Stomach (tissue), 9 donors: ENCODE measurements around the gene RSPH6A. TPM values are rescaled to one million over a fixed set of nuclear protein-coding genes. Genes with fewer than 3 reads are reported as not detected.
"Not testable (repeated sequence)": the region's sequence is repeated elsewhere in the genome, so short reads cannot be mapped to it uniquely, and the experiment has no call there.

Source experiments
- DNase-seq, 2 donors: peaks; one replicate each; pipeline versions ENCODE4 v3.0.0 to v3.0.0-alpha.2; 2013 to 2019
- H3K27ac ChIP-seq, 5 donors: fragments of 200-600 bp in 4 of 5; sonication (generic) in 4 of 5; one replicate each; pipeline ENCODE4 v1.5.1; 2013 to 2019; ENCODE audit warnings: mild to moderate bottlenecking in 1 of 5, moderate library complexity in 1 of 5
- H3K27me3 ChIP-seq, 3 donors: fragments of 200-600 bp; sonication (generic); one replicate each; pipeline ENCODE4 v1.5.1; 2017 to 2019; ENCODE audit warnings: mixed run types in 1 of 3
- H3K36me3 ChIP-seq, 4 donors: fragments of 200-600 bp; sonication (generic); 1 replicate in 3 of 4; 2 replicates in 1 of 4; pipeline ENCODE4 v1.5.1; 2016 to 2019
- H3K4me1 ChIP-seq, 4 donors: fragments of 200-600 bp; sonication (generic); one replicate each; pipeline ENCODE4 v1.5.1; 2016 to 2019
- H3K4me3 ChIP-seq, 4 donors: fragments of 200-600 bp; sonication (generic) in 3 of 4; one replicate each; pipeline ENCODE4 v1.5.1; 2016 to 2019; ENCODE audit warnings: mild to moderate bottlenecking in 1 of 4
- H3K9me3 ChIP-seq, 4 donors: fragments of 200-600 bp; sonication (generic); one replicate each; pipeline ENCODE4 v1.5.1; 2016 to 2019
- EP300 ChIP-seq: sonication (generic); formaldehyde crosslinking; IDR thresholded peaks from one replicate; pipeline ENCODE4 v1.6.1; 2017; ENCODE audit warnings: antibody characterized with exemption
- POLR2A ChIP-seq, 4 donors: fragments of 450-650 bp; IDR thresholded peaks; one replicate each; pipeline ENCODE4 v1.6.1; 2016; ENCODE audit warnings: antibody characterized with exemption in 4 of 4, control low read depth in 2 of 4, mild to moderate bottlenecking in 1 of 4, moderate library complexity in 1 of 4
- POLR2AphosphoS5 ChIP-seq, 3 donors: sonication (generic); formaldehyde crosslinking; IDR thresholded peaks; one replicate each; pipeline ENCODE4 v1.6.1; 2016; ENCODE audit warnings: antibody characterized with exemption in 3 of 3
- WGBS, 5 donors: extraction: QIAGEN DNeasy Blood & Tissue Kit in 3 of 5; methylation state at CpG; one replicate each; pipeline versions ENCODE4 v1.1.5 to v1.1.7; 2013 to 2018; 5-methylcytosine and 5-hydroxymethylcytosine counted together
- intact Hi-C: fragments of 100-400 bp; cut with DNase I; formaldehyde crosslinking; loops from one replicate; pipeline ENCODE4 v1.15.1; 2023; ENCODE audit warnings: low total_unique reads
- polyA plus RNA-seq, 3 donors: library from polyadenylated mRNA; stranded (reverse); fragments of 200-250 nt; gene quantifications; one replicate each; pipeline ENCODE4 v1.2.3, GENCODE V29; 2013
- total RNA-seq, 5 donors: library from RNA; depleted of rRNA; stranded (reverse); fragments of >200 nt; gene quantifications; one replicate each; pipeline versions ENCODE4 v1.1.0 to v1.2.3, GENCODE V29; 2014 to 2016
- TF ChIP-seq, protein P1 (sequence below), 7 experiments: fragments of 450-650 bp in 4 of 7; fragments of 200-600 bp in 3 of 7; sonication (generic) in 3 of 7; IDR thresholded peaks; one replicate each; pipeline ENCODE4 v1.5.1; 2016 to 2019; ENCODE audit warnings: antibody characterized with exemption in 7 of 7, control low read depth in 2 of 7, mild to moderate bottlenecking in 1 of 7
- donor health status: healthy with polysubstance abuse.
- donor health status: Bipolar disorder and iron deficiency.
- donor health status: healthy.

Gene RSPH6A
- total and polyA plus RNA-seq, 8 donors, result 0.37 to 5.8 (median 1.4) TPM; not detected in 5

DNA sequence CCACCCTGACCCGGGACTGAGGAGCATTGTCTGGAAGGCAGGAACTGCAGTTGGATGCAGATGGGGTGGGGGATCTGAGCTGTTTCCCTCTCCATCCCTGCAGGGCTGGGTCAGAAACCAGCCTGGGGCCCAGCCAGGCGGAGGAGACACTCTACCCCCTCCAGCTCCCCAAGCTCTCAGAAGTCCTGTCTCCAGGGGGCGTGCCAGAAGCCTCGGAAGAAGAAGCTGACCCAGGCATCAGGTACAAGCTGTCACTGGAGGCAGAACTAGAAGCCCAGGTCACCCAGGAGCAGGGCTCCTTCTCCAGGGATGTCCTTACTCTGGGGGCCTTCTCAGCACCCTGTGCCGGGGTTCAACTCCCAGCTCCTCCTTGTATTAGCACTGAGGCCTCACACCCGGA, 61.6 kb downstream of the RSPH6A start:
- Histone ChIP-seq H3K27me3 (no peaks in the 10 kb centered on the region), H3K36me3 (no peaks in the 10 kb centered on the region), H3K4me3 (no peak overlapping the region), H3K9me3 (no peaks in the 10 kb centered on the region), H3K4me1 (no peaks in the 10 kb centered on the region), H3K27ac (no peak overlapping the region)
- intact Hi-C loops, result no loop called here
- no peak for TF ChIP-seq POLR2AphosphoS5 (IDR thresholded peaks at IDR 0.05)
- TF ChIP-seq POLR2A (IDR thresholded peaks at IDR 0.05), result no peak
- TF ChIP-seq, protein P1, sequence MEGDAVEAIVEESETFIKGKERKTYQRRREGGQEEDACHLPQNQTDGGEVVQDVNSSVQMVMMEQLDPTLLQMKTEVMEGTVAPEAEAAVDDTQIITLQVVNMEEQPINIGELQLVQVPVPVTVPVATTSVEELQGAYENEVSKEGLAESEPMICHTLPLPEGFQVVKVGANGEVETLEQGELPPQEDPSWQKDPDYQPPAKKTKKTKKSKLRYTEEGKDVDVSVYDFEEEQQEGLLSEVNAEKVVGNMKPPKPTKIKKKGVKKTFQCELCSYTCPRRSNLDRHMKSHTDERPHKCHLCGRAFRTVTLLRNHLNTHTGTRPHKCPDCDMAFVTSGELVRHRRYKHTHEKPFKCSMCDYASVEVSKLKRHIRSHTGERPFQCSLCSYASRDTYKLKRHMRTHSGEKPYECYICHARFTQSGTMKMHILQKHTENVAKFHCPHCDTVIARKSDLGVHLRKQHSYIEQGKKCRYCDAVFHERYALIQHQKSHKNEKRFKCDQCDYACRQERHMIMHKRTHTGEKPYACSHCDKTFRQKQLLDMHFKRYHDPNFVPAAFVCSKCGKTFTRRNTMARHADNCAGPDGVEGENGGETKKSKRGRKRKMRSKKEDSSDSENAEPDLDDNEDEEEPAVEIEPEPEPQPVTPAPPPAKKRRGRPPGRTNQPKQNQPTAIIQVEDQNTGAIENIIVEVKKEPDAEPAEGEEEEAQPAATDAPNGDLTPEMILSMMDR (IDR thresholded peaks at IDR 0.05), result no peak
- TF ChIP-seq EP300, result no peak
- 56 to 73% (median 65%) methylated on average over 6 of the region's 6 CpGs for WGBS, 5 donors
- no peak for DNase-seq

DNA sequence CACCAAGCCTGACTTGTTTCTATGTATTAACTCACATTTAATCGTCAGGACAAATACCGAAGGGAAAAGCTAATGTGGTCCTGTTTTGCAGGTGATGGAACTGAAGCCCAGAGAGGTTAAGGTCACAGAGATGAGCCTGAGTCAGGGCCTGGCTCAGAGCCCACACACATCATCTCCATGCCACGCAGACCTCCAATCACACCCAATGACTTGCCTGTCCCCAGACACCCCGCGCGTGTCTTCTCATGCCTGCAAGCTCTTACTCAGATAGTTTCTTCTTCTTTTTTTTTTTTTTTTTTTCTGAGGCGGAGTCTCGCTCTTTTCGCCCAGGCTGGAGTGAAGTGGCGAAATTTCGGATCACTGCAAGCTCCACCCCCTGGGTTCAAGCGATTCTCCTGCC, 62.5 kb downstream of the RSPH6A start:
- Histone ChIP-seq H3K4me3 (no peak overlapping the region), H3K27me3 (peaks cover 0 to 6% (median 0%) of the 10 kb centered on the region in 3 donors), H3K4me1 (no peaks in the 10 kb centered on the region), H3K27ac (no peak overlapping the region), H3K9me3 (no peaks in the 10 kb centered on the region), H3K36me3 (no peaks in the 10 kb centered on the region)
- no peak for DNase-seq
- TF ChIP-seq, protein P1 (IDR thresholded peaks at IDR 0.05), result no peak
- no peak for TF ChIP-seq EP300
- no peak for TF ChIP-seq POLR2A (IDR thresholded peaks at IDR 0.05)
- no peak for TF ChIP-seq POLR2AphosphoS5 (IDR thresholded peaks at IDR 0.05)
- WGBS, 5 donors, result 93 to 96% (median 94%) methylated on average over 12 of the region's 12 CpGs
- intact Hi-C loops, result no loop called here

DNA sequence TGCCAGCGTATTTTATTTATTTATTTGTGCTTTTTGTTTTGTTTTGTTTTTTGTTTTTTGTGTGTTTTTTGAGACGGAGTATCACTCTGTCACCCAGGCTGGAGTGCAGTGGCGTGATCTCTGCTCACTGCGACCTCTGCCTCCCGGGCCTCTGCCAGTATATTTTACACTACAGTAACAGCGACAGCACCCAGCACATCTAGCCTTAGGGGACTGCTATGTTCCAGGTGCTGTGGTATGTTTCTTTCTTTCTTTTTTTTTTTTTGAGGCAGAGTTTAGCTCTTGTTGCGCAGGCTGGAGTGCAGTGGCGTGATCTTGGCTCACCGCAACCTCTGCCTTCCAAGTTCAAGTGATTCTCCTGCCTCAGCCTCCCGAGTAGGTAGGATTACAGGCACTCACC, 63.6 kb downstream of the RSPH6A start:
- 89 to 91% (median 90%) methylated on average over 10 of the region's 10 CpGs for WGBS, 5 donors
- intact Hi-C loops, H3K27ac ChIP-seq, DNase-seq, H3K9me3 ChIP-seq, H3K4me1 ChIP-seq, H3K27me3 ChIP-seq, H3K4me3 ChIP-seq, H3K36me3 ChIP-seq: not testable (repeated sequence)

DNA sequence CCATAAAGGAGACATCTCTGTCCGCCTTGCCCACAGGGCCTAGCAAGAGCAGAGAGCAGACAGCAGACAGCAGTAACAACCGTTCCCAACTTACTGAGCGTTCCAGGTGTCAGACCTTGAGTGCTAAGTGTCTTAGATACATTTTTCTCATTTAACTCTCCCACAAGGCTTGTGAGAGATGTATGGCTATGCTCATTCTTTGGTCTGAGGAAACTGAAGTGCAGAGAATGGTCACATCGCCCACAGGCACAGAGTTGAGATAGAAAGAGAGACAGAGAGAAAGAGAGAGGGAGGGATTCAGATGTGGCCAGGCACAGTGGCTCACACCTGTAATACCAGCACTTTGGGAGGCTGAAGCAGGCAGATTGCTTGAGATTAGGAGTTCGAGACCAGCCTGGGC, 67.6 kb downstream of the RSPH6A start:
- no peak overlapping the region for H3K4me3 ChIP-seq
- DNase-seq, result no peak
- WGBS, 5 donors, result 82 to 93% (median 85%) methylated on average over 5 of the region's 5 CpGs
- H3K27ac ChIP-seq, result no peak overlapping the region
- no peaks in the 10 kb centered on the region for H3K36me3 ChIP-seq
- intact Hi-C loops, result no loop called here
- peaks cover 0 to 16% (median 0%) of the 10 kb centered on the region in 3 donors for H3K27me3 ChIP-seq
- H3K9me3 ChIP-seq, result no peaks in the 10 kb centered on the region
- TF ChIP-seq EP300 (no peak), POLR2A (IDR thresholded peaks at IDR 0.05) (no peak), POLR2AphosphoS5 (IDR thresholded peaks at IDR 0.05) (no peak)
- TF ChIP-seq, protein P1 (IDR thresholded peaks at IDR 0.05), result no peak
- H3K4me1 ChIP-seq, result no peaks in the 10 kb centered on the region

DNA sequence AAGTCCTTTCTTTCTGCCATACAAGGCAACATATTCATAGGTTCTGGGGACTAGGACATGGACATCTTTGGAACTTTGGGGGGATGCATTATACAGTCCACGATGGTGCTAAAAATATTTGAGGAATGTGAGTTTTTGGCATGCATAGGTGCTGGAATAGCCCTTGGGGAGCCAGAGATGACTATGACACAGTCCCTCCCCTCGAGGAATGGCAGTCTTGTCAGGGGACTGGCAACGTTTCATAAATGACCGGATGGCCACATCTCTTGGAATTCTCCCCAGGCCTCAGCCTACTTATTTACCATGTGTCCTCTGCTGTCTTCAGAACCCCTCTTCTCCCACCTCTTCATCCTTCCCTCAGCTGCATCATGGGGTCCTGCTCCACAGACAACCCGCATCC, 68.2 kb downstream of the RSPH6A start:
- TF ChIP-seq POLR2AphosphoS5 (IDR thresholded peaks at IDR 0.05) (no peak), POLR2A (IDR thresholded peaks at IDR 0.05) (no peak), EP300 (no peak)
- TF ChIP-seq, protein P1 (IDR thresholded peaks at IDR 0.05), result no peak
- no peaks in the 10 kb centered on the region for H3K9me3 ChIP-seq
- DNase-seq, result no peak
- no peaks in the 10 kb centered on the region for H3K4me1 ChIP-seq
- no peak overlapping the region for H3K4me3 ChIP-seq
- no peaks in the 10 kb centered on the region for H3K36me3 ChIP-seq
- WGBS, 5 donors, result 68 to 86% (median 78%) methylated on average over 5 of the region's 5 CpGs
- H3K27ac ChIP-seq, result no peak overlapping the region
- H3K27me3 ChIP-seq, result peaks cover 0 to 18% (median 0%) of the 10 kb centered on the region in 3 donors
- intact Hi-C loops, result no loop called here

Other genes starting within 250 kb of the RSPH6A start
- 10 to 100 TPM in 1 of 5 donors, 1 to 10 TPM in 3, under 1 TPM in 1; under 0.01 to 27.5 (median 3.7) TPM for gene OPA3, start 230.5 kb downstream of the RSPH6A start, total RNA-seq
- gene OPA3, start 230.5 kb downstream of the RSPH6A start, polyA plus RNA-seq, result 1 to 10 TPM; 2.9 to 5.5 (median 4.9) TPM
- 1 to 10 TPM; 1.3 to 5.8 (median 2.0) TPM for gene GPR4, start 213.1 kb downstream of the RSPH6A start, total RNA-seq
- 1 to 10 TPM in 2 of 3 donors, under 1 TPM in 1; 0.60 to 3.2 (median 2.9) TPM for gene GPR4, start 213.1 kb downstream of the RSPH6A start, polyA plus RNA-seq
- 100 to 1,000 TPM in 2 of 5 donors, 10 to 100 TPM in 3; 17.8 to 387 (median 33.8) TPM for gene EML2, start 175.9 kb downstream of the RSPH6A start, total RNA-seq
- gene EML2, start 175.9 kb downstream of the RSPH6A start, polyA plus RNA-seq, result 10 to 100 TPM; 28.6 to 53.0 (median 31.8) TPM
- gene GIPR, start 147.1 kb downstream of the RSPH6A start, total RNA-seq, result 10 to 100 TPM in 3 of 5 donors, 1 to 10 TPM in 2; 5.1 to 44.9 (median 11.9) TPM
- 1 to 10 TPM; 1.9 to 2.4 (median 2.1) TPM for gene GIPR, start 147.1 kb downstream of the RSPH6A start, polyA plus RNA-seq
- 100 to 1,000 TPM in 3 of 5 donors, 10 to 100 TPM in 2; 79.9 to 217 (median 127) TPM for gene SNRPD2, start 123.4 kb downstream of the RSPH6A start, total RNA-seq
- 100 to 1,000 TPM; 378 to 511 (median 467) TPM for gene SNRPD2, start 123.4 kb downstream of the RSPH6A start, polyA plus RNA-seq
- gene QPCTL, start 122.6 kb downstream of the RSPH6A start, total RNA-seq, result 10 to 100 TPM in 2 of 5 donors, 1 to 10 TPM in 3; 5.8 to 33.6 (median 7.6) TPM
- gene QPCTL, start 122.6 kb downstream of the RSPH6A start, polyA plus RNA-seq, result 1 to 10 TPM; 1.7 to 7.0 (median 4.2) TPM
- 10 to 100 TPM in 3 of 5 donors, 1 to 10 TPM in 2; 4.0 to 61.7 (median 12.3) TPM for gene FBXO46, start 84.4 kb downstream of the RSPH6A start, total RNA-seq
- gene FBXO46, start 84.4 kb downstream of the RSPH6A start, polyA plus RNA-seq, result 10 to 100 TPM in 1 of 3 donors, 1 to 10 TPM in 2; 6.3 to 10.1 (median 7.9) TPM
- gene MEIOSIN, start 81.9 kb downstream of the RSPH6A start, total RNA-seq, result not detected
- not detected for gene MEIOSIN, start 81.9 kb downstream of the RSPH6A start, polyA plus RNA-seq
- gene SIX5, start 46.1 kb downstream of the RSPH6A start, total RNA-seq, result 10 to 100 TPM in 4 of 5 donors, 1 to 10 TPM in 1; 4.0 to 39.1 (median 25.9) TPM
- 10 to 100 TPM; 14.4 to 23.3 (median 16.6) TPM for gene SIX5, start 46.1 kb downstream of the RSPH6A start, polyA plus RNA-seq
- gene DMPK, start 32.8 kb downstream of the RSPH6A start, total RNA-seq, result 100 to 1,000 TPM in 2 of 5 donors, 10 to 100 TPM in 3; 53.1 to 248 (median 72.8) TPM
- gene DMPK, start 32.8 kb downstream of the RSPH6A start, polyA plus RNA-seq, result 10 to 100 TPM; 27.2 to 76.9 (median 56.5) TPM
- gene DMWD, start 22.5 kb downstream of the RSPH6A start, total RNA-seq, result 10 to 100 TPM in 4 of 5 donors, 1 to 10 TPM in 1; 5.3 to 52.1 (median 27.9) TPM
- 10 to 100 TPM; 12.8 to 17.4 (median 15.9) TPM for gene DMWD, start 22.5 kb downstream of the RSPH6A start, polyA plus RNA-seq
- gene SYMPK, start 47.8 kb upstream of the RSPH6A start, total RNA-seq, result 100 to 1,000 TPM in 2 of 5 donors, 10 to 100 TPM in 3; 32.2 to 420 (median 84.6) TPM
- gene SYMPK, start 47.8 kb upstream of the RSPH6A start, polyA plus RNA-seq, result 100 to 1,000 TPM in 1 of 3 donors, 10 to 100 TPM in 2; 71.9 to 101 (median 75.0) TPM
- gene FOXA3, start 49.0 kb upstream of the RSPH6A start, total RNA-seq, result 10 to 100 TPM in 4 of 5 donors, 1 to 10 TPM in 1; 7.6 to 46.7 (median 18.5) TPM
- 10 to 100 TPM; 11.9 to 65.8 (median 41.0) TPM for gene FOXA3, start 49.0 kb upstream of the RSPH6A start, polyA plus RNA-seq
- 10 to 100 TPM in 4 of 5 donors, not detected in 1; 13.4 to 75.9 (median 24.1) TPM for gene IRF2BP1, start 70.8 kb upstream of the RSPH6A start, total RNA-seq
- 10 to 100 TPM; 11.5 to 12.8 (median 12.8) TPM for gene IRF2BP1, start 70.8 kb upstream of the RSPH6A start, polyA plus RNA-seq
- 10 to 100 TPM in 1 of 5 donors, 1 to 10 TPM in 1, under 1 TPM in 3; 0.58 to 12.2 (median 0.73) TPM for gene MYPOP, start 87.3 kb upstream of the RSPH6A start, total RNA-seq
- 1 to 10 TPM; 4.2 to 5.0 (median 5.0) TPM for gene MYPOP, start 87.3 kb upstream of the RSPH6A start, polyA plus RNA-seq
- gene NANOS2, start 99.5 kb upstream of the RSPH6A start, total RNA-seq, result not detected
- not detected for gene NANOS2, start 99.5 kb upstream of the RSPH6A start, polyA plus RNA-seq
- 1 to 10 TPM in 2 of 5 donors, under 1 TPM in 1, not detected in 2; 0.45 to 1.8 (median 1.2) TPM for gene NOVA2, start 158.6 kb upstream of the RSPH6A start, total RNA-seq
- gene NOVA2, start 158.6 kb upstream of the RSPH6A start, polyA plus RNA-seq, result 10 to 100 TPM in 1 of 3 donors, 1 to 10 TPM in 1, under 1 TPM in 1; 0.38 to 10.7 (median 1.4) TPM
- gene CCDC61, start 180.2 kb upstream of the RSPH6A start, total RNA-seq, result 10 to 100 TPM in 3 of 5 donors, 1 to 10 TPM in 2; 2.4 to 38.8 (median 14.5) TPM
- 10 to 100 TPM; 10.7 to 17.9 (median 12.0) TPM for gene CCDC61, start 180.2 kb upstream of the RSPH6A start, polyA plus RNA-seq
- not detected for gene PGLYRP1, start 207.7 kb upstream of the RSPH6A start, total RNA-seq
- gene PGLYRP1, start 207.7 kb upstream of the RSPH6A start, polyA plus RNA-seq, result 1 to 10 TPM in 1 of 3 donors, under 1 TPM in 1, not detected in 1; 0.56 to 3.5 TPM
- not detected for gene IGFL4, start 225.7 kb upstream of the RSPH6A start, total RNA-seq
- gene IGFL4, start 225.7 kb upstream of the RSPH6A start, polyA plus RNA-seq, result under 1 TPM in 1 of 3 donors, not detected in 2; 0.15 TPM